ENCODE data around the gene PLXNA4.

DNA sequence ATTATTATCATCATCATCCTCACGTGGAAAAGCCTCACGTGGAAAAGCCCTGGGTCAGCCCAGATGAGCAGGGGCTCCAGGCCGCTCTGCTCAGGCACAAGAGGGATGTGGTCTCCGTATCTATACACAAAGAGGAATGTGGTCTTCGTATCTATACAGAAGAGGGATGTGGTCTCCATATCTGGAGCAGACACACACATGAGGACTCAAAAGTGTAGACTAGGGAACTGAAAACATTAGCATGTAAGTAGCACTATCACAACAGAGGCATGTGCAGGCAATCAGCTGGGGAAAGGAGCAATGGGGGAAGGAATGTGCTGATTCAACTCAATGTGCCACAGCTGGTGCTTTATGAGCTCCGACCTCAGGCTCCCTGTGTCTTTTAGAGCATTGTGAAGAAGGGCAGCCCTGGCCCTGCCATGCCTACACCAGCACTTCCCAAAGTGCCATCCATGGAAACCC, 86.5 kb downstream of the PLXNA4 start:
- TF ChIP-seq, protein P1, sequence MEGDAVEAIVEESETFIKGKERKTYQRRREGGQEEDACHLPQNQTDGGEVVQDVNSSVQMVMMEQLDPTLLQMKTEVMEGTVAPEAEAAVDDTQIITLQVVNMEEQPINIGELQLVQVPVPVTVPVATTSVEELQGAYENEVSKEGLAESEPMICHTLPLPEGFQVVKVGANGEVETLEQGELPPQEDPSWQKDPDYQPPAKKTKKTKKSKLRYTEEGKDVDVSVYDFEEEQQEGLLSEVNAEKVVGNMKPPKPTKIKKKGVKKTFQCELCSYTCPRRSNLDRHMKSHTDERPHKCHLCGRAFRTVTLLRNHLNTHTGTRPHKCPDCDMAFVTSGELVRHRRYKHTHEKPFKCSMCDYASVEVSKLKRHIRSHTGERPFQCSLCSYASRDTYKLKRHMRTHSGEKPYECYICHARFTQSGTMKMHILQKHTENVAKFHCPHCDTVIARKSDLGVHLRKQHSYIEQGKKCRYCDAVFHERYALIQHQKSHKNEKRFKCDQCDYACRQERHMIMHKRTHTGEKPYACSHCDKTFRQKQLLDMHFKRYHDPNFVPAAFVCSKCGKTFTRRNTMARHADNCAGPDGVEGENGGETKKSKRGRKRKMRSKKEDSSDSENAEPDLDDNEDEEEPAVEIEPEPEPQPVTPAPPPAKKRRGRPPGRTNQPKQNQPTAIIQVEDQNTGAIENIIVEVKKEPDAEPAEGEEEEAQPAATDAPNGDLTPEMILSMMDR (IDR thresholded peaks at IDR 0.05 in 8 of 11, conservative IDR thresholded peaks at IDR 0.05 in 3 of 11) = no peak
- TF ChIP-seq POLR2A (IDR thresholded peaks at IDR 0.05) = no peak
